H1 (cell line): ENCODE data around the gene POC1B. TPM values are rescaled to one million over a fixed set of nuclear protein-coding genes. Genes with fewer than 3 reads are reported as not detected.

Experiments used
- CTCF ChIA-PET: fragments of 300-600 bp; sonication (Branson Sonifier 250); formaldehyde crosslinking; loops from one replicate; lab custom pipeline; 2021; ENCODE audit not compliant: partially characterized antibody; lab: Charles Lee
- POLR2A ChIA-PET: fragments of 300-600 bp; sonication (Branson Sonifier 250); formaldehyde crosslinking; loops from one replicate; lab custom pipeline; 2021; ENCODE audit warnings: inconsistent platforms; ENCODE audit not compliant: partially characterized antibody; lab: Charles Lee
- DNase-seq, 2 experiments: peaks; one replicate each; pipeline versions ENCODE4 v3.0.0 to v3.0.0-alpha.2; 2010 to 2022; ENCODE audit warnings: low spot score in 2 of 2, low read depth in 1 of 2, mixed read lengths in 1 of 2
- FAIRE-seq: peaks from 2 replicates; lab custom pipeline; 2011; peaks lifted over from hg19 to GRCh38; lab: Jason Lieb, UNC
- H2AFZ ChIP-seq: 2 replicates; pipeline ENCODE4 v1.8.1; 2012; ENCODE audit warnings: low read length, inconsistent platforms
- H2AK5ac ChIP-seq: 2 replicates; pipeline ENCODE4 v1.6.1; 2013; ENCODE audit warnings: low read depth, low read length
- H2BK120ac ChIP-seq: replicated peaks from 2 replicates; pipeline ENCODE3; 2013; ENCODE audit warnings: low read depth, low read length, inconsistent platforms
- H2BK12ac ChIP-seq: 2 replicates; pipeline ENCODE4 v1.6.1; 2013; ENCODE audit warnings: low read depth, low read length
- H2BK15ac ChIP-seq: 2 replicates; pipeline ENCODE4 v1.6.1; 2013; ENCODE audit warnings: low read length
- H2BK20ac ChIP-seq: 2 replicates; pipeline ENCODE4 v1.6.1; 2013; ENCODE audit warnings: low read length
- H2BK5ac ChIP-seq: 2 replicates; pipeline ENCODE4 v1.6.1; 2013; ENCODE audit warnings: low read depth, low read length
- H3K14ac ChIP-seq: 2 replicates; pipeline ENCODE4 v1.6.1; 2013; ENCODE audit warnings: inconsistent platforms; ENCODE audit not compliant: insufficient read length
- H3K18ac ChIP-seq: 2 replicates; pipeline ENCODE4 v1.6.1; 2013; ENCODE audit warnings: low read length; ENCODE audit errors: extremely low read depth
- H3K23ac ChIP-seq: 2 replicates; pipeline ENCODE4 v1.6.1; 2013; ENCODE audit warnings: inconsistent platforms; ENCODE audit not compliant: insufficient read length
- H3K23me2 ChIP-seq: 2 replicates; pipeline ENCODE4 v1.6.1; 2013; ENCODE audit warnings: low read depth, low read length
- H3K27ac ChIP-seq: 2 replicates; pipeline ENCODE4 v1.6.1; 2011; ENCODE audit warnings: low read depth, low read length, inconsistent platforms
- H3K27me3 ChIP-seq, 4 experiments: replicated peaks in 1 of 4; 1 replicate in 1 of 4; 2 replicates in 3 of 4; pipeline versions ENCODE4 v1.6.1 to v1.8.1; 2011 to 2013; ENCODE audit warnings: low read length in 3 of 4, mild to moderate bottlenecking in 3 of 4, inconsistent platforms in 2 of 4, mixed read lengths in 2 of 4, moderate library complexity in 1 of 4; ENCODE audit not compliant: control insufficient read depth in 3 of 4, insufficient read depth in 3 of 4; ENCODE audit errors: extremely low read depth in 1 of 4
- H3K36me3 ChIP-seq, 4 experiments: 2 replicates each; pipeline versions ENCODE4 v1.6.1 to v1.8.1; 2011 to 2013; ENCODE audit warnings: mild to moderate bottlenecking in 4 of 4, low read length in 3 of 4, moderate library complexity in 2 of 4, control low read depth in 1 of 4, inconsistent platforms in 1 of 4; ENCODE audit not compliant: insufficient read depth in 4 of 4, control insufficient read depth in 2 of 4
- H3K4ac ChIP-seq: replicated peaks from 2 replicates; pipeline ENCODE3; 2013; ENCODE audit warnings: low read length, low read depth, mixed read lengths, inconsistent platforms; ENCODE audit not compliant: insufficient read length
- H3K4me1 ChIP-seq, 4 experiments: replicated peaks in 1 of 4; 1 replicate in 1 of 4; 2 replicates in 3 of 4; pipeline versions ENCODE4 v1.6.1 to v1.8.1; 2011 to 2013; ENCODE audit warnings: low read length in 3 of 4, inconsistent platforms in 2 of 4, mixed read lengths in 1 of 4; ENCODE audit not compliant: insufficient read depth in 4 of 4, control insufficient read depth in 3 of 4
- H3K4me2 ChIP-seq, 2 experiments: 2 replicates each; pipeline versions ENCODE4 v1.6.1 to v1.8.1; 2011 to 2013; ENCODE audit warnings: low read depth in 2 of 2, low read length in 2 of 2, control low read depth in 1 of 2, inconsistent platforms in 1 of 2, mild to moderate bottlenecking in 1 of 2; ENCODE audit not compliant: insufficient read depth in 1 of 2
- H3K4me3 ChIP-seq, 4 experiments: fragments of 200-600, 300-600 bp in 1 of 4; sonication (generic), shearing (Covaris generic), sonication (Bioruptor Twin) in 1 of 4; 2 replicates each; pipeline versions ENCODE4 v1.5.1 to v1.8.1; 2011 to 2016; ENCODE audit warnings: low read length in 4 of 4, low read depth in 3 of 4, control low read depth in 2 of 4, inconsistent platforms in 2 of 4, mild to moderate bottlenecking in 2 of 4, mixed read lengths in 1 of 4, moderate library complexity in 1 of 4; ENCODE audit not compliant: insufficient read depth in 2 of 4; ENCODE audit errors: extremely low read depth in 1 of 4
- H3K56ac ChIP-seq: replicated peaks from 2 replicates; pipeline ENCODE3; 2013; ENCODE audit warnings: low read depth, mild to moderate bottlenecking, mixed read lengths, low read length, inconsistent platforms; ENCODE audit not compliant: insufficient read length
- H3K79me1 ChIP-seq: 2 replicates; pipeline ENCODE4 v1.6.1; 2013; ENCODE audit warnings: low read depth, low read length, control low read depth
- H3K79me2 ChIP-seq, 2 experiments: 2 replicates each; pipeline versions ENCODE4 v1.6.1 to v1.8.1; 2012 to 2013; ENCODE audit warnings: low read length in 2 of 2, mild to moderate bottlenecking in 2 of 2, inconsistent platforms in 1 of 2; ENCODE audit not compliant: insufficient read depth in 2 of 2, control insufficient read depth in 1 of 2
- H3K9ac ChIP-seq, 4 experiments: replicated peaks in 1 of 4; 1 replicate in 1 of 4; 2 replicates in 3 of 4; pipeline versions ENCODE4 v1.6.1 to v1.8.1; 2011 to 2013; ENCODE audit warnings: low read depth in 3 of 4, low read length in 3 of 4, control low read depth in 2 of 4, mild to moderate bottlenecking in 2 of 4, moderate library complexity in 2 of 4, inconsistent platforms in 1 of 4; ENCODE audit errors: extremely low read depth in 1 of 4
- H3K9me3 ChIP-seq, 2 experiments: 2 replicates each; pipeline versions ENCODE4 v1.6.1 to v1.8.1; 2012 to 2013; ENCODE audit warnings: mild to moderate bottlenecking in 2 of 2, moderate library complexity in 2 of 2, control low read depth in 1 of 2, inconsistent platforms in 1 of 2, low read depth in 1 of 2, low read length in 1 of 2, mixed read lengths in 1 of 2; ENCODE audit not compliant: insufficient read depth in 2 of 2
- H4K20me1 ChIP-seq, 2 experiments: replicated peaks in 1 of 2; 2 replicates each; pipeline versions ENCODE3 to v1.8.1; 2011 to 2013; ENCODE audit warnings: inconsistent platforms in 2 of 2, low read length in 2 of 2, mild to moderate bottlenecking in 1 of 2; ENCODE audit not compliant: insufficient read depth in 2 of 2, control insufficient read depth in 1 of 2
- H4K5ac ChIP-seq: 2 replicates; pipeline ENCODE4 v1.6.1; 2013; ENCODE audit warnings: low read length, low read depth, mixed read lengths, inconsistent platforms; ENCODE audit not compliant: insufficient read length
- H4K8ac ChIP-seq: 2 replicates; pipeline ENCODE4 v1.8.0; 2013; ENCODE audit warnings: mild to moderate bottlenecking, moderate library complexity, low read length, inconsistent platforms; ENCODE audit not compliant: insufficient read depth; ENCODE audit errors: extremely low read depth
- H4K91ac ChIP-seq: replicated peaks from 2 replicates; pipeline ENCODE3; 2013; ENCODE audit warnings: low read length, mixed read lengths, inconsistent platforms; ENCODE audit not compliant: insufficient read length
- GTF2F1 ChIP-seq: IDR thresholded peaks from 2 replicates; pipeline ENCODE4 v1.6.1; 2012; ENCODE audit warnings: low read depth, low read length, improper control_type of control experiment, borderline replicate concordance
- WGBS, 2 experiments: shearing (Covaris generic) in 1 of 2; methylation state at CpG; one replicate each; pipeline versions ENCODE4 v1.1.6 to v1.1.7; 2013 to 2015; ENCODE audit warnings: low lambda C conversion rate in 2 of 2, mixed read lengths in 2 of 2, inconsistent platforms in 1 of 2, low coverage in 1 of 2, missing lambda C conversion rate in 1 of 2; ENCODE audit not compliant: insufficient replicate concordance in 2 of 2, insufficient coverage in 1 of 2, insufficient read length in 1 of 2; ENCODE audit errors: extremely low coverage in 1 of 2, missing lambda C conversion rate in 1 of 2; 5-methylcytosine and 5-hydroxymethylcytosine counted together
- polyA plus RNA-seq, 7 experiments: library from polyadenylated mRNA; depleted of rRNA in 3 of 7; stranded (reverse) in 5 of 7; unstranded in 2 of 7; fragments of >200 nt in 5 of 7; fragments of 200-250 nt in 2 of 7; gene quantifications; 1 replicate in 5 of 7; 2 replicates in 1 of 7; 4 replicates in 1 of 7; pipeline versions ENCODE4 v1.2.1 to v1.2.3, GENCODE V29; 2011 to 2013; ENCODE audit warnings: missing spikeins in 2 of 7, mixed read lengths in 2 of 7
- total RNA-seq: library from RNA; stranded (reverse); fragmentation: NEBNext Ultra II Directional; extraction: Animal tissue kit (Norgen Biotek cat#: 25700); gene quantifications from 2 replicates; pipeline ENCODE4 v1.2.1, GENCODE V29; 2021

The POC1B gene
- total and polyA plus RNA-seq, 2 of the 8 experiments (the other 6 are each of a cell fraction or from before 2014, with no cell fraction given): 7.5 to 16.3 TPM

GRCh38 chr12:89433634-89434033, 92.2 kb downstream of the POC1B start:
- no peaks in the 10 kb centered on the region for H3K79me1 ChIP-seq
- H3K4me3 ChIP-seq: no peak overlapping the region
- H3K18ac ChIP-seq: no peak overlapping the region
- DNase-seq (no peak), FAIRE-seq (no peak)
- no peak overlapping the region for H3K4me2 ChIP-seq
- H2BK120ac ChIP-seq: no peak overlapping the region
- ChIA-PET CTCF (no interaction called here), POLR2A (no interaction called here)
- no peak overlapping the region for H3K27ac ChIP-seq
- H2AFZ ChIP-seq: no peak overlapping the region
- no peak overlapping the region for H3K9ac ChIP-seq
- no peaks in the 10 kb centered on the region for H3K4me1 ChIP-seq
- no peaks in the 10 kb centered on the region for H3K79me2 ChIP-seq
- no peaks in the 10 kb centered on the region for H4K20me1 ChIP-seq
- no peak overlapping the region for H4K8ac ChIP-seq
- H2BK12ac ChIP-seq: no peak overlapping the region
- H3K9me3 ChIP-seq: peaks cover 0 to 2% of the 10 kb centered on the region in 2 experiments; a peak in 1 of 4 replicates
- H2BK20ac ChIP-seq: no peak overlapping the region
- no peaks in the 10 kb centered on the region for H3K27me3 ChIP-seq
- no peak overlapping the region for H2BK5ac ChIP-seq
- no peak overlapping the region for H3K4ac ChIP-seq
- 88% methylated on average over 4 of the region's 4 CpGs; no CpG with 5 or more reads in 1 of the 2 experiments for WGBS, 2 experiments
- 0 out of 2 replicates have a peak, but pooled peaks cover 2% of the 10 kb centered on the region for H3K23me2 ChIP-seq
- no peak overlapping the region for H3K23ac ChIP-seq
- no peak for TF ChIP-seq GTF2F1
- no peaks in the 10 kb centered on the region for H3K36me3 ChIP-seq
- H2BK15ac ChIP-seq: no peak overlapping the region
- no peak overlapping the region for H4K5ac ChIP-seq
- no peak overlapping the region for H3K56ac ChIP-seq
- H2AK5ac ChIP-seq: no peak overlapping the region
- no peak overlapping the region for H4K91ac ChIP-seq
- no peak overlapping the region for H3K14ac ChIP-seq
